AG10803 (cell line): ENCODE measurements around the gene DLG2.
"Not testable (repeated sequence)": the region's sequence is repeated elsewhere in the genome, so short reads cannot be mapped to it uniquely, and the experiment has no call there.

ENCODE experiments used
- DNase-seq: peaks from one replicate; pipeline ENCODE4 v3.0.0; 2010; ENCODE audit warnings: low read depth
- H3K4me3 ChIP-seq: 2 replicates; pipeline ENCODE4 v1.5.1; 2011; ENCODE audit warnings: mild to moderate bottlenecking, low read length, control low read depth
- TF ChIP-seq, protein P1 (sequence below): conservative IDR thresholded peaks from 2 replicates; pipeline ENCODE4 v1.5.1; 2011; ENCODE audit warnings: mild to moderate bottlenecking, low read length, control low read depth, inconsistent platforms

DLG2 gene

DNA sequence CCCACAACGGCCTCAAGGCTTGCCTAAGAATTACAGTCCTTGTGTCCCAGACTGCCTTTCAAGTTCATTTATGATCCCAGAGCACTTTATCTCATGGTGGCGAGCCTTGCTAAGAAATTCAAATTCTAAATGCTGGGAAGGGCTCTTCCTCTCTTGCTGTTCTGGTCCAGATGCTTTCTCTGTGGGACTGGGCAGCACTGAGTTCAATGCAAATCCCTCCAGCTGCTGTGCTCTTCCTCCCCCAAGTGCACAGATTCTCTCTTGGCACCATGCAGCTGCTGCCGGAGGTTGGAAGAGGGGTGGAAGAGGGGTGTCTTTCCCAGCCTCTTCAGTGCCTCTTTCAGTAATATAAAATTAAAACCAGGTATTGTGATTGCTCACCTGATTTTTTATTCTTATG is 828.0 kb downstream of the DLG2 start:
- no peak overlapping the region for H3K4me3 ChIP-seq
- TF ChIP-seq, protein P1, sequence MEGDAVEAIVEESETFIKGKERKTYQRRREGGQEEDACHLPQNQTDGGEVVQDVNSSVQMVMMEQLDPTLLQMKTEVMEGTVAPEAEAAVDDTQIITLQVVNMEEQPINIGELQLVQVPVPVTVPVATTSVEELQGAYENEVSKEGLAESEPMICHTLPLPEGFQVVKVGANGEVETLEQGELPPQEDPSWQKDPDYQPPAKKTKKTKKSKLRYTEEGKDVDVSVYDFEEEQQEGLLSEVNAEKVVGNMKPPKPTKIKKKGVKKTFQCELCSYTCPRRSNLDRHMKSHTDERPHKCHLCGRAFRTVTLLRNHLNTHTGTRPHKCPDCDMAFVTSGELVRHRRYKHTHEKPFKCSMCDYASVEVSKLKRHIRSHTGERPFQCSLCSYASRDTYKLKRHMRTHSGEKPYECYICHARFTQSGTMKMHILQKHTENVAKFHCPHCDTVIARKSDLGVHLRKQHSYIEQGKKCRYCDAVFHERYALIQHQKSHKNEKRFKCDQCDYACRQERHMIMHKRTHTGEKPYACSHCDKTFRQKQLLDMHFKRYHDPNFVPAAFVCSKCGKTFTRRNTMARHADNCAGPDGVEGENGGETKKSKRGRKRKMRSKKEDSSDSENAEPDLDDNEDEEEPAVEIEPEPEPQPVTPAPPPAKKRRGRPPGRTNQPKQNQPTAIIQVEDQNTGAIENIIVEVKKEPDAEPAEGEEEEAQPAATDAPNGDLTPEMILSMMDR = no peak
- DNase-seq = no peak

DNA sequence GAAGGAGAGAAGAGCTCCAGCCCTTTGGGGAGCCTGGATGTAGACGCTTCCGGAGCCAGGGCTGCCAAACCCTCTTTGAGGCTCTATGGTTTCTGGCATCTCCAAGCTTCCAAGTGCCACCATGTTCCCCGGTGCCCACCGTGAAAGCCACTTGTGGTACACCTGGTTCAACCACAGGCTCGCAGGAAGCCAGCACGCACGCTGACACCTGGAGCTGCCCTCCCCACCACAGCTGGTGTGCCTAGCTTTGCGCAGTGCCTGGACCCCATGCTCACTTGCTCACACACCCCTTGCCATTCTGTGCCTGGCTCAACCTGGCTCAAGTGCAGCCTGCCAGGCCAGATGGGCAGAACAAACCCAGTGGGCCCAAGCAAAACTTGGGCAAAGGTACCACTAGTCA is 831.4 kb downstream of the DLG2 start:
- DNase-seq = no peak
- TF ChIP-seq, protein P1 = no peak
- H3K4me3 ChIP-seq = no peak overlapping the region

DNA sequence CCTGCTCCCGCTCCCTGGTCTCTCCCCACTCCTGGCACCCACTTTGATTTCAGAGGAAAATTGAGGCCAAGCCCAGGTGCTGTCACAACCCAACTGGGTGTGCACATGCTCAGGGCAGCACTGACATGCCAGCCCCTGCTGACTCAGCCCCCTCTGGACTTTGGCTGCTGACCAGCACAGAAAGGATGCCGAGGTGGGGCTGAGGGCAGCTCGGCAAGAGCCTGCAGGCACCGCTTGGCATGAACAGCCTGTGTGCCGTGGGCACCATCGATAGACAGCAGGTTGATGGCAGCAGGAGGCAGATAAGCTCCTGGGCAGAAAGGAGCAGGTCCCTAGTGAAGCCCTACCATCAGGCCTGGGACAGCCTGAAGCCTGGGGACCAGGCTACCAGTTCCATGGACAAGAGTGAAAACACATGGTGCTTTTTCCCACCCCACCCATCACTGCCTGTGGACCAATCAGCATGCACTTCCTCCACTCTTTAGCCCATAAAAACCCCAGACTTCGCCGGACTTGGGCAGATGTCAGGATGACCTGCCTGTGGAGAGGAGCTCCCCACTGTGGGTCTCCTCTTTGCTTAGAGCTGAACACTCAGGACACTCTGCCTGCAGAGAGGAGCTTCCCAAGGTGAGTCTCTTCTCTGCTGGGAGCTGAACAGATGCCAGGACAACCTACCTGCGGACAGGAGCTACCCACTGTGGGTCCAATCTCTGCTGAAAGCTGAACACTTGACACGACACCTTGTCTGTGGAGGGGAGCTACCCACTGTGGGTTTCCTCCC is 832.3 kb downstream of the DLG2 start:
- no peak for DNase-seq
- TF ChIP-seq, protein P1 = no peak
- no peak overlapping the region for H3K4me3 ChIP-seq

DNA sequence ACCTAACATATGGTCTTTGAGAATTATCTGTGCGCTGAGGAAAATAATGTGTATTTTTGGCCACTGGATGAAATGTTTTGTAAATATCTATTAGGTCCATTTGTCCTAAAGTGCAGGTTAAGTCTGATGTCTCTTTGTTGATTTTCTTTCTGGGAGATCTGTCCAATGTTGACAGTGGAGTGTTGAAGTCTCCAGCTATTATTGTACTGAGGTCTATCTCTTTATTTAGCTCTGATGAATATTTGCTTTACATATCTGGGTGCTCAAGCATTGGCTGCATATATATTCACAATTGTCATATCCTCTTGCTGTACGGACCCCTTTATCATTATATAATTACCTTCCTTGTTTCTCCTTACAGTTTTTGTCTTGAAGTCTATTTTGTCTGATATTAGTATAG is 833.8 kb downstream of the DLG2 start:
- TF ChIP-seq, protein P1 = no peak
- H3K4me3 ChIP-seq = no peak overlapping the region
- DNase-seq = no peak

DNA sequence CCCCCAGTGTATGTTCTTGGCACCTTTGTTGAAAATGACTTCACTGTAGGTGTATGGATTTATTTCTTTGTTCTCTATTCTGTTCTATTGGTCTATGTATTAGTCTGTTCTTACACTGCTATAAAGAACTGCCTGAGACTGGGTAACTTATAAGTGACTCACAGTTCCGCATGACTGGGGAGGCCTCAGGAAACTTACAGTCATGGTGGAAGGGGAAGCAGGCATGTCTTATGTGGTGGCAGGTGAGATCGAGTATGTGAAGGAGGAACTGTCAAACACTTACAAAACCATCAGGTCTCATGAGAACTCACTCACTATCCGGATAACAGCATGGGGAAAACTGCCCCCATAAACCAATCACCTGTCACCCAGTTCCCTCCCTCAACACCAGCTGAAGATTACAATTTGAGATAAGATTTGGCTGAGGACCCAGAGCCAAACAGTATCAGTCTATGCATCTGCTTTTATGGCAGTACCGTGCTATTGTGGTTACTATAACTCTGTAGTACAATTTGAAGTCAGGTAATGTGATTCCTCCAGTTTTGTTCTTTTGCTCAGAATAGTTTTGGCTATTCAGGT is 836.2 kb downstream of the DLG2 start:
- H3K4me3 ChIP-seq = no peak overlapping the region
- TF ChIP-seq, protein P1 = no peak
- DNase-seq = no peak

DNA sequence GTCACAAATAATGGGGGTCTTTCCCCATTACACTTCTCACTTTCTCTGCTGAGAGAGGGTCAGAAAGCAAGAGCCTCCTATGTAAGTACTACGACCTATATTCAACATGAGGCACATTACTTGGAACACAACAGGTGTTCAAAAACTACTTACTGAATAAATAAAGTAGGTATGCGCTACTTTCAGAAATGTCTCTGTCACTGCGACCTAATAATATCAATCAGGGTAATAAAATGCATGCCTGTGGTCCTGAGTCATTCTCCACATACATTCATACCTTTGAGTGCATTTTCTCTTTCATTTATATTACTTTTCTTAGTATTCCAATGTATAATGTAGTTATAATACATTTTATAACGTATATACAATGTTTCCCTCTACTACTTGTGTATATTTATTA is 838.9 kb downstream of the DLG2 start:
- no peak for DNase-seq
- TF ChIP-seq, protein P1 = no peak
- no peak overlapping the region for H3K4me3 ChIP-seq

- not testable (repeated sequence) for DNase-seq
Observed at GRCh38 chr11:84784158-84784557, 843.0 kb downstream of the DLG2 start.

More at GRCh38 chr11:84784158-84784557, 843.0 kb downstream of the DLG2 start:
- not testable (repeated sequence) for H3K4me3 ChIP-seq
